GM12872 (cell line): ENCODE results near the gene ZNF451.
"Not testable (repeated sequence)": the region's sequence is repeated elsewhere in the genome, so short reads cannot be mapped to it uniquely, and the experiment has no call there.

Experiments
- CTCF ChIP-seq: IDR thresholded peaks from 3 replicates; pipeline ENCODE4 v1.5.1; 2011; ENCODE audit warnings: low read depth, mild to moderate bottlenecking, low read length, moderate library complexity; ENCODE audit not compliant: insufficient read depth

ZNF451 gene

GRCh38 chr6:57089687-57090457 lies at the start of gene ZNF451:
TSS of gene ZNF451 (plus strand) at chr6:57090188. CDS start at chr6:57090254, 66 bp downstream.
- TF ChIP-seq CTCF: no peak

- TF ChIP-seq CTCF: no peak
Measured at GRCh38 chr6:57044568-57044967, 45.4 kb upstream of the ZNF451 start.

- not testable (repeated sequence) for TF ChIP-seq CTCF
Measured at GRCh38 chr6:57046332-57047256, 43.4 kb upstream of the ZNF451 start, which contains the start of gene KIAA1586. TSS of gene KIAA1586 (plus strand) at chr6:57046693. CDS start at chr6:57046756, 63 bp downstream.

- TF ChIP-seq CTCF: no peak
Measured at GRCh38 chr6:57048577-57048976, 41.4 kb upstream of the ZNF451 start.

- no peak for TF ChIP-seq CTCF
Measured at GRCh38 chr6:57063847-57064246, 26.1 kb upstream of the ZNF451 start.

- no peak for TF ChIP-seq CTCF
Measured at GRCh38 chr6:57064809-57065208, 25.2 kb upstream of the ZNF451 start.

GRCh38 chr6:57068061-57068460 lies 21.9 kb upstream of the ZNF451 start:
- no peak for TF ChIP-seq CTCF
